Activated CD4-positive, alpha-beta T cell treated with anti-CD3 and anti-CD28 coated beads, Interleukin-2, amount 50 U/mL, for 1 hour (primary cell): Measurements from ENCODE around the gene RARA.
"Not testable (repeated sequence)": the region's sequence is repeated elsewhere in the genome, so short reads cannot be mapped to it uniquely, and the experiment has no call there.

Experiments
- DNase-seq: peaks from one replicate; pipeline ENCODE4 v3.0.0-alpha.2; 2020

The RARA gene

GRCh38 chr17:40382251-40382650 is 73.3 kb downstream of the RARA start:
- no peak for DNase-seq

- DNase-seq, result not testable (repeated sequence)
These were observed 77.6 kb downstream of the RARA start for GRCh38 chr17:40386555-40386954.

- no peak for DNase-seq
These were observed 90.2 kb downstream of the RARA start for GRCh38 chr17:40399185-40399584.

GRCh38 chr17:40402668-40403067 is 93.7 kb downstream of the RARA start:
- no peak for DNase-seq

GRCh38 chr17:40404003-40404402 is 95.0 kb downstream of the RARA start:
- no peak for DNase-seq
